Hematopoietic multipotent progenitor cell treated with erythropoietin and hydrocortisone succinate and interleukin-3 and kit ligand, for 15 days (in vitro differentiated cells): ENCODE measurements around the gene SLC6A12.

Source experiments
- DNase-seq: peaks from one replicate; pipeline ENCODE4 v3.0.0-alpha.2; 2015; ENCODE audit warnings: low spot score

SLC6A12 gene

GRCh38 chr12:177336-177979 is 36.5 kb downstream of the SLC6A12 start:
- DNase-seq: no peak

DNA sequence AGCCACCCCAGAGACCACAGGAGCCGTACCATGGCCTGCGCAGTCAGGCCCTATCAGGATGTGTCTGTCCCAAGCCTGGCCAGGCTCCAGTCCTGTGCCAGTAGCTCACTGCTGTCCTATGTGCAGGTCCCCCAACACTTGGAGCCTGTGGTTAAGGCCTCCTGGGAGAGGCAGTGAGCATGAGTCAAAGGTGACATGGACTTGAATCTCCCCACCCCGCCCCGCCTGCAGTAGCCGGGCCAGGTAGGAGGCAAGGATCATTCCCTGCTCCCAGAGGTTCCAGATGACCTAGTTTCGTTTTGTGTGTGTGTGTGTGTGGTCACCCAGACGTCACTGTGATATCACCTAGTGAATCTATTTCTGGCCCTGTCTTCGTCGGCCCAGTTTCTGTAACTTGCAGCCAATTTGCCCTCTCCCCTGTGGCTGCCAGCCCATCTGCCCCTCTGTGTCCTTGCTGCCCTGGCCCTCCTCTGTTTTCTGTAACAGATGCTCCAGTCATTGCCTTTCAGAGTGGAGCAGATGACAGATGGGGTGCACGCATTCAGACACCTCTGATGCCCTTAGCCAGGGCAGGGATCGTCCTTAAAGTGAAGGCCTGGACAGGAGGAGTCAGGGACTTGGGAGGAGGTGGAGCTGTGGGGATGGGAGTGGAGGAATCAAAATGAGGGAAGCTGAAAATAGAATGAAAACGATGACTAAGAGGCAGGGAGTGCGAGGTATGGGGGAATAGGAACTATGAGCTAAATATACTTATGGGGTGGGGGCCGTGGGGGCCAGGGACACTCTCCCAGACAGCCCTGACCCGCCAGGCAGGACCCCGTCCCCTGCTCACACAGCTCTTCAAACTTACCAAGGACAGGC is 37.4 kb downstream of the SLC6A12 start:
- peak; percentile 54 for DNase-seq

GRCh38 chr12:175759-176158 is 38.2 kb downstream of the SLC6A12 start:
- no peak for DNase-seq

DNA sequence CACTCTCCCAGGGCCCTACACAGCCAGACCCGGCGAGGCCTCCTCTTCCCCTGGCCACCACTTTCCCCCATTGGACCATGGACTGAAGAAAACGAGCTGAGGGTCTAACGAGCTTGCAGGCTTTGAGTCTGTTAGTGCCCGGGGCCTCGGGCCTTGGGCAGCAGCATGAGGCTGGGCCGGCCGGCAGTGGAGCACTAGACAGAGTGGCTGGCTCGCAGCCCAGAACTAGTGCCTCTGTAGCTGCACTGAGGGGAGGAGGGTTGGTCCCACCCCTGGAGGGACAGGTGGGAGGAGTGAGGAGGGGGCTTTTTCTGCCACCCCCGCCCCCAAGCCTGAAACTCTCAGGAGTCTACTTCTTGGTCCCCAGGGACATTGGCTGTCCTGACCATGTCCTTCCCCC is 38.7 kb downstream of the SLC6A12 start:
- peak; percentile 54 for DNase-seq

- DNase-seq: no peak
Measured at GRCh38 chr12:174596-174995, 39.4 kb downstream of the SLC6A12 start.

GRCh38 chr12:174124-174523 is 39.8 kb downstream of the SLC6A12 start:
- peak; percentile 34 for DNase-seq

DNA sequence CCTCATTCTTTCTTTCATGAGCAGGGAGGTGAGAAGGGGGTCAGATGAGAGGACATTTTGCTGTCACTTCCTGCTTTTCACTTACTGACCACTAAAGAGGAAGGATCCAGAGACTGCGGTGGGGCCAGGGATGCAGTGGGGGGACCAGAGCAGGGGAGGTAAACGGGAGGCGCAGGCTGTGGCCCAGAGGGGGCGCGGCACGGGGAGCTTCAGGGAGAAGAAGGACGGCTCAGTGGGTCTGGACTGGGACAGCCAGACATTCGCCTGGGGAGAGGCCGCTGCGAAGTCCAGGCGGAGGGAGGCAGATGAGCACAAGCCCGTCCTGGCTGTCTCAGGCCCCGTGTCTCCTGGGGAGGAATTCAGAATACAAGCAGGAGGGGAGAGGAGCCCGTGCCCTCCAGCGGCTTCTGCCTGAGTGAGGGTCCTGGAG is 41.2 kb downstream of the SLC6A12 start:
- peak; percentile 45 for DNase-seq

- DNase-seq: peak; percentile 92
Measured at GRCh38 chr12:171743-172676, 41.9 kb downstream of the SLC6A12 start.

DNA sequence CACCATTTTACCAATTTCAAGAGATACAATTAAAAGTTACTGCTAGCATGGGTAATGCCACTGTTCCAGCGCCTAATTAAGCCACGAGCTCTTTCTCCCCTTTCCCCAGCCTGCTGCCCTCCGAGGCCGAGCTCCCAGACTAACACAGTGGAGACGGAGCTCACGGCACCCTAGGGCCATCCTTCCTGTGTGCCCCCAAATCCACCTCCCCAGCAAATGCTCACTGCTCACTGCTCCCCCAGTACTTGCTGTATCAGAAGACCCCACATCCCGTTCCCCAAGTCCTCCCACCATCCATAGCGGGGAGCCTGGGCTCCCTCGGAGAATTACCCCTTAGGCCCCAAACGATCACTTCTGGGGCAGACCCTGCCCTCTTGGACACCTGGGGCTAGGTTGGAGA is 42.7 kb downstream of the SLC6A12 start:
- DNase-seq: no peak

- no peak for DNase-seq
Measured at GRCh38 chr12:170371-171225, 43.4 kb downstream of the SLC6A12 start.

GRCh38 chr12:169528-170370 is 44.2 kb downstream of the SLC6A12 start:
- peak; percentile 52 for DNase-seq

DNA sequence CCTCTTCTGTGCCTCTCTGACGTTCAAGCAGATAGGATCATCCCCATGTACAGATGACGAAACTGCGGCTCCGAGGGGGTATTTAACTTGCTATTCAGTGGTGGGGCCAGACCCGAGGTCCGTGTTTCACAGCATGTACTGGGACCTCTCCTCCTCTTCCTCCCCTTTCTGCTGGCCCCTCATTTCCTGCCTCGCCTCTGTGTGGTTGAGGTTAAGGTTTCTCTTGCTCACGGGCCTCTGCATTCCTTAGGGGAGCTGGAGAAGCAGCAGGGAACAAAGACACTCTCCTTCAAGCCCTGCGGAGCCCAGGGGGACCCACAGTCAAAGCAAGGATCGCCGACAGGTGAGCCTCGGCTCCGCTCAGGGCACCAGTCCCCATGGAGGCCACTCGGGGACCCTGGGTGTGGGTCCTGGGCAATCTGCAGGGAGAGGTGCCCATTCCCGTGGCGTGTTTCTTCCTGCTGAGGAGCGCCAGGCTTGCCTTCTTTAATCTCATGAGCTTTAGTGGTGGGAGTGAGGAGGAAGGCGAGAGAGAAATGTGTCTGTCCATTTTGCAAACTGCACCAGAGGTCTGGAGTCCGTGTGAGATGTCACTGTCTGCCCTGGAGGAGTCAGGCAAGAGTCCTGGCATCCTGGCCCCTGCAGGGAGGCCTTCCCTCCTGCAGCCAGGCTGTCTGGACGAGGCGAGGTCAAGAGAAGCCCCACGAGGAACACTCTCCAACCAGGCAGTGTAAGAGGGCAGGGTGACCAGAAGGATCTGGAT is 45.0 kb downstream of the SLC6A12 start:
- no peak for DNase-seq

DNA sequence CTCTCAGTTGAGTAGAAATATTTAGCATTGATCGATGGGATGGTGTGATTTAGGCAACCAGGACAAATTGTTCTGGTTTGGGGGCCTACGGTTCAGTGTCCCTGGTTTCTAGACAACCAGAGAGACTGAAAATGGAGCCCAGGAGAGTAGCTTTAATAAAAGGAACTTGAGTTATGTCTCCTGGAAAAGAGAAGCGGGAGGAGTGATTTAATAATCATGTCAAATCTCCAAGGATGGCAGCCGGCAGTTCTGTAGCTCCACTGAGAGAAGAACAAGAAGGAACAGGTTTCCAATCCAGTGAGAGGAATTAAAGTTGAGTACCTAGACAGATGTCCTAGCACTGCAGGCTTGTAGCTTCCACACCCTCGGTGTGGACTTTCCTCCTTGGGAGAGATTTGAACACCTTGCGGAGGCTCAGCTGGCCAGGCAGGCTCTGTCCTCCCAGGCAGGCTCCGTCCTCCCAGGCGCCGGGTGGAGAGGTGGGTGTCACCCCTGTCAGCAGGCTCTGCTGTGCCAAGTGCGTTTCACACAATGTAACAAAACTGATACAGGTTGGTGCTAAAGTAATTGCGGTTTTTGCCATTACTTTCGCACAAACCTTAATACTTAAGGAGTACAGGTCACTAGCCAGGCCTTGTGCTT is 45.9 kb downstream of the SLC6A12 start:
- DNase-seq: peak; percentile 33

- no peak for DNase-seq
Measured at GRCh38 chr12:166425-167075, 47.4 kb downstream of the SLC6A12 start.

DNA sequence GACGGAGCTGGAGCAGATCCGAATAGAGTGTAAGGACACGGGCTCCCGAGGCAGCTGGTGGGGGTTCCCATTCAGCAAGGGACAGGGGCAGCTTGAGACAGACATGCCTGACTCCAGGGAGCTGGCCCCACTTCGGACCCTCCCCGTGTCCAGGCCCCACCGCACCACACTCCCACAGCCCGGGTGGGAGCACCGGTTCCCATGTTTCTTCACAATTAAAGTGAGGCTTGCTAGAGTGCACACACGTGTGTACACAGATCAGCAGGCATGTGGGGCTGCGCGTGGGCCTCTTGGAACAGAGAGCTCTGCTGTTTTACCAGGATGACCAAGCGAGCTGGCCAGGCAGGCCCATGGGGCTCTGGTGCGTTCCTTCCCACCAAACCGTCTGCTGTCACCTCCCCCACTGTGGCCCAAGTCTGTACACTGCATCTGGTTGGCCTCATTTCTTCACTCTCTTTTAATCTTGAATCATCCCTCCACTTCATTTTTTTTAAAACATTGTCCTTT is 48.0 kb downstream of the SLC6A12 start:
- DNase-seq: no peak

GRCh38 chr12:164207-164606 is 49.8 kb downstream of the SLC6A12 start:
- peak; percentile 39 for DNase-seq

- DNase-seq: no peak
Measured at GRCh38 chr12:163406-163986, 50.5 kb downstream of the SLC6A12 start.
